ENCODE results near the gene TAC3. TPM values are rescaled to one million over a fixed set of nuclear protein-coding genes. Genes with fewer than 3 reads are reported as not detected.

Gene TAC3
- total and polyA plus RNA-seq, 2 of the 4 experiments (the other 2 are of a cell fraction), result 0.94 TPM; not detected in 1

DNA sequence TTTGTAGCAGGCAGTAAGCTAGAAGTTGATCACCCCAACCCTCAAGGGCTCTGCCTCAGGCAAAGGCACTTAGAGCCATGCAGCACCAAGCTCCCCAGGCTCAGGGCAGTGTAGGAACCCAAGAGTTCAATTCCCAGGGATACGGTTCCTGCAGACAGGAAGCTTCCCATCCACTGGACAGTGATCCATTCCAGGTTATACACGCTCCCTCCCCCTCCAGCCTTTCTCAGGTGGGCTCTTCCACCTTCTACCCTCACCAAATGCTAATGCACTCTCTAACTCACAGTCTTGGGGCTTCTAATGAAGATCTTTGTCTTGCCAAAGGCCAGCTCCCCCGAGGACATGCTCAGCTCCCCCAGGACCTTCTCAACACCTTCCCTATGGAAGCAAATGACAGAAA, 20.9 kb upstream of the TAC3 start:
- H3K79me1 ChIP-seq (ENCODE audit: low read depth in 1 of 2, low read length in 2 of 2), result no peaks in the 10 kb centered on the region
- DNase-seq (no peak), ATAC-seq (ENCODE audit: low read depth) (no peak)
- H3K9me1 ChIP-seq (ENCODE audit: insufficient read depth, low read length), result no peaks in the 10 kb centered on the region
- H2AFZ ChIP-seq (replicated peaks; ENCODE audit: low read length, poor library complexity), result no peak overlapping the region
- no peaks in the 10 kb centered on the region for H3K9me3 ChIP-seq (ENCODE audit: control insufficient read depth, insufficient read depth, low read length)
- H3K4me1 ChIP-seq (ENCODE audit: control insufficient read depth, insufficient read depth, low read length), result no peaks in the 10 kb centered on the region
- H2BK20ac ChIP-seq (ENCODE audit: low read depth, low read length), result no peak overlapping the region
- no peak overlapping the region for H2AK9ac ChIP-seq (replicated peaks; ENCODE audit: low read depth, low read length, poor library complexity)
- in situ Hi-C loops (cut with MboI; ENCODE audit: low sequenced_read_pairs), result no loop called here
- no TSS peak for BruUV-seq (replicated peaks)
- no peak overlapping the region for H3K4ac ChIP-seq (ENCODE audit: low read depth, low read length)
- H3K27me3 ChIP-seq (ENCODE audit: control insufficient read depth, insufficient read depth, low read length), result peaks cover 59% of the 10 kb centered on the region
- no peak overlapping the region for H3K9ac ChIP-seq (ENCODE audit: low read depth, low read length)
- WGBS, 2 experiments (ENCODE audit: extremely low coverage in 2 of 2, insufficient read length in 1 of 2), result 31% methylated on average over 2 of the region's 3 CpGs; no CpG with 5 or more reads in 1 of the 2 experiments
- H3K27ac ChIP-seq (ENCODE audit: insufficient read depth, low read length), result no peak overlapping the region
- no peak overlapping the region for H3K23ac ChIP-seq (ENCODE audit: low read depth, low read length)
- no peak overlapping the region for H3K4me3 ChIP-seq (ENCODE audit: insufficient read depth, low read depth, low read length)
- intact Hi-C loops (cut with micrococcal nuclease), result no loop called here
- H4K91ac ChIP-seq (ENCODE audit: insufficient read depth, low read depth, low read length), result no peak overlapping the region
- H4K20me1 ChIP-seq (ENCODE audit: insufficient read depth, low read length), result no peaks in the 10 kb centered on the region
- H3K56ac ChIP-seq (ENCODE audit: extremely low read depth, insufficient read depth, low read length), result no peak overlapping the region
- no peaks in the 10 kb centered on the region for H3K36me3 ChIP-seq (ENCODE audit: control insufficient read depth, insufficient read depth, low read length)
- TF ChIP-seq RCOR1 (IDR thresholded peaks at IDR 0.05; ENCODE audit: insufficient replicate concordance, low read length) (no peak), USF2 (IDR thresholded peaks at IDR 0.05; ENCODE audit: low read depth, low read length) (no peak), BHLHE40 (IDR thresholded peaks at IDR 0.05; ENCODE audit: low read depth, low read length) (no peak), MAFK (IDR thresholded peaks at IDR 0.05; ENCODE audit: low read depth, low read length) (no peak), RAD21 (IDR thresholded peaks at IDR 0.05; ENCODE audit: low read length) (no peak)
- no peak overlapping the region for H4K5ac ChIP-seq (ENCODE audit: low read depth, low read length)
- dilution Hi-C loops (cut with HindIII; ENCODE audit: low sequenced_read_pairs, unreplicated experiment), result no loop called here
- H2AK5ac ChIP-seq (ENCODE audit: low read depth, low read length), result no peak overlapping the region
- H3K18ac ChIP-seq (ENCODE audit: low read depth, low read length), result no peak overlapping the region
- H2BK120ac ChIP-seq (ENCODE audit: low read depth, low read length), result no peak overlapping the region
- no peak overlapping the region for H4K8ac ChIP-seq (ENCODE audit: low read depth in 2 of 2, low read length in 2 of 2)
- no peak overlapping the region for H2BK5ac ChIP-seq (ENCODE audit: low read depth, low read length, poor library complexity, severe bottlenecking)
- H3K14ac ChIP-seq (replicated peaks; ENCODE audit: low read depth, low read length), result no peak overlapping the region
- CTCF ChIA-PET, result no interaction called here
- no peak overlapping the region for H3K4me2 ChIP-seq (ENCODE audit: low read depth, low read length)
- H2BK15ac ChIP-seq (ENCODE audit: low read depth, low read length), result no peak overlapping the region
- POLR2A ChIA-PET (ENCODE audit: unreplicated experiment), result no interaction called here
